Caco-2 (cell line): Measurements from ENCODE around the gene NPAS3. TPM values are rescaled to one million over a fixed set of nuclear protein-coding genes. Genes with fewer than 3 reads are reported as not detected.
"Not testable (repeated sequence)": the region's sequence is repeated elsewhere in the genome, so short reads cannot be mapped to it uniquely, and the experiment has no call there.

Experiments
- BruUV-seq: library from RNA; stranded (reverse); fragments of 400-500 nt; replicated peaks from 2 replicates; lab custom pipeline; 2021; lab: Mats Ljungman, UMichigan
- CTCF ChIA-PET: fragments of 300-600 bp; sonication (Branson Sonifier 250); formaldehyde crosslinking; loops from one replicate; lab custom pipeline; 2022; ENCODE audit warnings: antibody characterized with exemption; lab: Charles Lee
- POLR2A ChIA-PET: fragments of 300-600 bp; sonication (Branson Sonifier 250); formaldehyde crosslinking; loops from one replicate; lab custom pipeline; 2022; ENCODE audit warnings: antibody characterized with exemption; lab: Charles Lee
- DNase-seq, 2 experiments: peaks; one replicate each; pipeline versions ENCODE4 v3.0.0 to v3.0.0-alpha.2; 2020 to 2022
- H3K27me3 ChIP-seq: replicated peaks from 2 replicates; pipeline ENCODE4 v1.6.0; 2011; ENCODE audit warnings: low read length; ENCODE audit not compliant: control insufficient read depth, insufficient read depth
- H3K36me3 ChIP-seq: 2 replicates; pipeline ENCODE4 v1.5.1; 2011; ENCODE audit warnings: low read length; ENCODE audit not compliant: control insufficient read depth, insufficient read depth
- H3K4me1 ChIP-seq: fragments of 250-450 bp; sonication (Bioruptor Pico); 2 replicates; pipeline ENCODE4 v1.5.1; 2020; ENCODE audit warnings: mild to moderate bottlenecking
- H3K4me3 ChIP-seq: 2 replicates; pipeline ENCODE4 v1.5.1; 2011; ENCODE audit warnings: low read depth, mild to moderate bottlenecking, control low read depth, low read length
- H3K9me3 ChIP-seq: fragments of 250-450 bp; sonication (Bioruptor Pico); 2 replicates; pipeline ENCODE4 v1.5.1; 2020; ENCODE audit warnings: mild to moderate bottlenecking, moderate library complexity
- H3K27ac Mint-ChIP-seq: one replicate; pipeline ENCODE4 v1.8.0; 2022; ENCODE audit warnings: mixed read lengths; ENCODE audit not compliant: unreplicated experiment
- H3K27me3 Mint-ChIP-seq: one replicate; pipeline ENCODE4 v1.8.0; 2022; ENCODE audit warnings: mixed read lengths; ENCODE audit not compliant: insufficient read depth, unreplicated experiment
- H3K36me3 Mint-ChIP-seq: one replicate; pipeline ENCODE4 v1.8.0; 2022; ENCODE audit warnings: mild to moderate bottlenecking, mixed read lengths; ENCODE audit not compliant: insufficient read depth, unreplicated experiment
- H3K4me1 Mint-ChIP-seq: one replicate; pipeline ENCODE4 v1.8.0; 2022; ENCODE audit warnings: low read depth, mixed read lengths; ENCODE audit not compliant: unreplicated experiment
- H3K4me3 Mint-ChIP-seq: one replicate; pipeline ENCODE4 v1.8.0; 2022; ENCODE audit warnings: mild to moderate bottlenecking, moderate library complexity, mixed read lengths; ENCODE audit not compliant: unreplicated experiment
- H3K9me3 Mint-ChIP-seq: one replicate; pipeline ENCODE4 v1.8.0; 2022; ENCODE audit warnings: mixed read lengths; ENCODE audit not compliant: unreplicated experiment
- CTCF ChIP-seq, 2 experiments: fragments of 200-600 bp in 1 of 2; IDR thresholded peaks; 1 replicate in 1 of 2; 2 replicates in 1 of 2; pipeline versions ENCODE4 v1.5.1 to v1.8.0; 2011 to 2022; ENCODE audit warnings: antibody characterized with exemption in 1 of 2, control low read depth in 1 of 2, inconsistent platforms in 1 of 2, low read depth in 1 of 2, low read length in 1 of 2, mild to moderate bottlenecking in 1 of 2, moderate library complexity in 1 of 2; ENCODE audit not compliant: insufficient read depth in 1 of 2, severe bottlenecking in 1 of 2, unreplicated experiment in 1 of 2
- intact Hi-C: fragments of 100-400 bp; cut with micrococcal nuclease; formaldehyde crosslinking; loops from one replicate; pipeline ENCODE4 v1.10.0; 2022; ENCODE audit not compliant: unreplicated experiment
- total RNA-seq: library from RNA; stranded (reverse); gene quantifications from 2 replicates; pipeline ENCODE4 v1.2.3, GENCODE V29; 2022

NPAS3 gene
- total RNA-seq, 1 experiment from 2014 or later, result not detected

- Mint-ChIP-seq H3K27me3 (peaks cover 13% of the 10 kb centered on the region), H3K4me1 (no peaks in the 10 kb centered on the region), H3K9me3 (no peaks in the 10 kb centered on the region), H3K27ac (no peak overlapping the region), H3K4me3 (no peak overlapping the region), H3K36me3 (no peaks in the 10 kb centered on the region)
- DNase-seq, result no peak
- no peak for TF ChIP-seq CTCF (IDR thresholded peaks at IDR 0.05; ENCODE audit: insufficient read depth in 1 of 2, low read depth in 1 of 2, low read length in 1 of 2, severe bottlenecking in 1 of 2, unreplicated experiment in 1 of 2)
- ChIA-PET POLR2A (no interaction called here), CTCF (no interaction called here)
- no peaks in the 10 kb centered on the region for H3K36me3 ChIP-seq
- H3K27me3 ChIP-seq, result no peaks in the 10 kb centered on the region
- no peaks in the 10 kb centered on the region for H3K4me1 ChIP-seq
- H3K4me3 ChIP-seq, result no peak overlapping the region
- BruUV-seq, result no TSS peak
- no peaks in the 10 kb centered on the region for H3K9me3 ChIP-seq
- intact Hi-C loops, result no loop called here
Measured at GRCh38 chr14:33073023-33073422, 134.3 kb downstream of the NPAS3 start.

- CTCF ChIA-PET, result no interaction called here
- H3K4me1 Mint-ChIP-seq, result no peaks in the 10 kb centered on the region
- H3K4me3 Mint-ChIP-seq, result no peak overlapping the region
- no peaks in the 10 kb centered on the region for H3K36me3 Mint-ChIP-seq
- Histone ChIP-seq H3K4me1 (no peaks in the 10 kb centered on the region), H3K27me3 (no peaks in the 10 kb centered on the region), H3K36me3 (no peaks in the 10 kb centered on the region), H3K4me3 (no peak overlapping the region), H3K9me3 (no peaks in the 10 kb centered on the region)
- POLR2A ChIA-PET, result no interaction called here
- no peak for TF ChIP-seq CTCF (IDR thresholded peaks at IDR 0.05; ENCODE audit: insufficient read depth in 1 of 2, low read depth in 1 of 2, low read length in 1 of 2, severe bottlenecking in 1 of 2, unreplicated experiment in 1 of 2)
- H3K9me3 Mint-ChIP-seq, result no peaks in the 10 kb centered on the region
- no TSS peak for BruUV-seq
- intact Hi-C loops, result no loop called here
- H3K27me3 Mint-ChIP-seq, result peaks cover 2% of the 10 kb centered on the region
- DNase-seq, result no peak
- no peak overlapping the region for H3K27ac Mint-ChIP-seq
Measured at GRCh38 chr14:33081259-33081658, 142.6 kb downstream of the NPAS3 start.

GRCh38 chr14:33085799-33086198 lies 147.1 kb downstream of the NPAS3 start:
- CTCF ChIA-PET, result no interaction called here
- H3K27ac Mint-ChIP-seq, result no peak overlapping the region
- H3K4me1 Mint-ChIP-seq, result no peaks in the 10 kb centered on the region

GRCh38 chr14:33088274-33088673 lies 149.6 kb downstream of the NPAS3 start:
- H3K4me3 ChIP-seq, CTCF ChIA-PET, H3K4me1 Mint-ChIP-seq, H3K36me3 Mint-ChIP-seq, H3K9me3 Mint-ChIP-seq, DNase-seq, H3K36me3 ChIP-seq, H3K9me3 ChIP-seq, POLR2A ChIA-PET, H3K4me1 ChIP-seq, intact Hi-C loops, H3K4me3 Mint-ChIP-seq, H3K27me3 ChIP-seq, H3K27ac Mint-ChIP-seq, H3K27me3 Mint-ChIP-seq, BruUV-seq: not testable (repeated sequence)

More at GRCh38 chr14:33085799-33086198, 147.1 kb downstream of the NPAS3 start:
- Mint-ChIP-seq H3K27me3 (peaks cover 3% of the 10 kb centered on the region), H3K36me3 (no peaks in the 10 kb centered on the region), H3K4me3 (no peak overlapping the region), H3K9me3 (peaks cover 7% of the 10 kb centered on the region)
- TF ChIP-seq CTCF (IDR thresholded peaks at IDR 0.05; ENCODE audit: insufficient read depth in 1 of 2, low read depth in 1 of 2, low read length in 1 of 2, severe bottlenecking in 1 of 2, unreplicated experiment in 1 of 2), result no peak
- no peaks in the 10 kb centered on the region for H3K27me3 ChIP-seq
- no TSS peak for BruUV-seq
- no peak for DNase-seq
- no peaks in the 10 kb centered on the region for H3K4me1 ChIP-seq
- POLR2A ChIA-PET, result no interaction called here
- intact Hi-C loops, result no loop called here
- no peaks in the 10 kb centered on the region for H3K36me3 ChIP-seq
- 0 out of 2 replicates have a peak, but pooled peaks cover 3% of the 10 kb centered on the region for H3K9me3 ChIP-seq
- H3K4me3 ChIP-seq, result no peak overlapping the region
